Right lung (tissue), 5 donors: Measurements from ENCODE around the gene ZNF286A. TPM values are rescaled to one million over a fixed set of nuclear protein-coding genes. Genes with fewer than 3 reads are reported as not detected.
"Not testable (repeated sequence)": the region's sequence is repeated elsewhere in the genome, so short reads cannot be mapped to it uniquely, and the experiment has no call there.

Source experiments
- DNase-seq, 2 donors: peaks; one replicate each; pipeline ENCODE4 v3.0.0-alpha.2; 2013
- polyA plus RNA-seq, 5 donors: library from polyadenylated mRNA; unstranded; fragments of 120-200 nt; gene quantifications; one replicate each; pipeline versions ENCODE4 v1.2.1 to v1.2.3, GENCODE V29; 2013; ENCODE audit warnings: inconsistent platforms in 1 of 5, low replicate concordance in 1 of 5; ENCODE audit not compliant: insufficient read length in 5 of 5, insufficient read depth in 1 of 5

Gene ZNF286A
- polyA plus RNA-seq, 5 donors = 27.6 to 57.1 (median 50.0) TPM

GRCh38 chr17:15749403-15749802 is 49.9 kb downstream of the ZNF286A start:
- DNase-seq = not testable (repeated sequence)

DNA sequence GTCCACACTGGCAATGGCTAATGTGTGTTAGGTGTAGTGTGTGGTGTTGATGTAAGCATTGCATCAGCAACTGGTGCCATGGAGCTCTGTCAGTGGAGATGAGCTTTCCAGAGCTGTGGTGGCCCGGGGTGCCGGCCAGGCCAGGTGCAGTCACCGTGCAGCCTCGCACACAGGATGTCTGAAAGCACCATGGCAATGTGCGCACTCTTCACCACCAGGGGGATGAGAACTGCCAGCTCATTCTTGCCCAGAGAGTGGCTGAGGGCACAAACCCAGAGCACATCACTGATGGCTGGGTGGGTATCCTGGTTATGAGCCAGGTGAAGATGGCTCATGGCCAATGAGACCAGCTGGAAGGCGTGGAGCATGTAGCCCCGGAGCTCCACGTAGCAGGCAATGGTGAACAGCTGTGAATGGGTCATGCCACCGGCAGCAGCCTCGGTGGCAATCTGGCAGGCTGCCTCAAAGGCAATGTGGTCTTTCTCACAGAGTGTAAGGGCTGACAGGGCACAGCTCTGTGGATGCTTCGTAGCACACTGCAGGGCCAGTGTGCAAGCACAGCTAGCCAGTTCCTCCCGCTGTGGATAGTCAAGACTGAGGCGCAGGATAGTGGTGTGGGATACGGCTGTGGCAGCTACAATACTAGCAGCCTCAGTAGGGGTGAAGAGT is 69.4 kb downstream of the ZNF286A start:
- not testable (repeated sequence) for DNase-seq

Other genes with a start within 250 kb of the ZNF286A start
- 10 to 100 TPM; 14.4 to 28.2 (median 17.2) TPM for gene CDRT4, start 232.1 kb upstream of the ZNF286A start, polyA plus RNA-seq
- gene TVP23C, start 136.3 kb upstream of the ZNF286A start, polyA plus RNA-seq = 10 to 100 TPM; 15.2 to 38.3 (median 25.6) TPM
- 1 to 10 TPM; 1.1 to 2.3 (median 2.0) TPM for gene FBXW10B, start 80.0 kb upstream of the ZNF286A start, polyA plus RNA-seq
- gene TRIM16, start 15.4 kb upstream of the ZNF286A start, polyA plus RNA-seq = 10 to 100 TPM; 23.5 to 34.9 (median 34.1) TPM
- gene TBC1D26, start 32.5 kb downstream of the ZNF286A start, polyA plus RNA-seq = 1 to 10 TPM in 1 of 5 donors, under 1 TPM in 4; 0.21 to 1.0 (median 0.86) TPM
- gene ADORA2B, start 245.4 kb downstream of the ZNF286A start, polyA plus RNA-seq = 1 to 10 TPM; 2.2 to 8.0 (median 4.8) TPM